ENCODE data around the gene NCOR1.
"Not testable (repeated sequence)": the region's sequence is repeated elsewhere in the genome, so short reads cannot be mapped to it uniquely, and the experiment has no call there.

The NCOR1 gene

DNA sequence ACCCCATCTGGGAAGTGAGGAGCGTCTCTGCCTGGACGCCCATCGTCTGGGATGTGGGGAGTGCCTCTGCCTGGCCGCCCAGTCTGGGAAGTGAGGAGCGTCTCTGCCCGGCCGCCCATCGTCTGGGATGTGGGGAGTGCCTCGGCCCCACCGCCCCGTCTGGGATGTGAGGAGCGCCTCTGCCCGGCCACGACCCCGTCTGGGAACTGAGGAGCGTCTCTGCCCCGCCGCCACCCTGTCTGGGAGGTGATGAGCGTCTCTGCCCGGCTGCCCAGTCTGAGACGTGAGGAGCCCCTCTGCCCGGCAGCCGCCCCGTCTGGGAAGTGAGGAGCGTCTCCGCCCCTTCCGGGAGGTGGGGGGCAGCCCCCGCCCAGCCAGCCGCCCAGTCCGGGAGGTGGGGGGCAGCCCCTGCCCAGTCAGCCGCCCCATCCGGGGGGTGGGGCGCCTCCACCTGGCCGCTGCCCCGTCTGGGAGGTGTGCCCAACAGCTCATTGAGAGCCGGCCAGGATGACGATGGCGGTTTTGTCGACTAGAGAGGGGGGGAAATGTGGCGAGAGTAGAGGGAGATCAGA is 69.9 kb downstream of the NCOR1 start:
- DNase-seq = not testable (repeated sequence)

DNA sequence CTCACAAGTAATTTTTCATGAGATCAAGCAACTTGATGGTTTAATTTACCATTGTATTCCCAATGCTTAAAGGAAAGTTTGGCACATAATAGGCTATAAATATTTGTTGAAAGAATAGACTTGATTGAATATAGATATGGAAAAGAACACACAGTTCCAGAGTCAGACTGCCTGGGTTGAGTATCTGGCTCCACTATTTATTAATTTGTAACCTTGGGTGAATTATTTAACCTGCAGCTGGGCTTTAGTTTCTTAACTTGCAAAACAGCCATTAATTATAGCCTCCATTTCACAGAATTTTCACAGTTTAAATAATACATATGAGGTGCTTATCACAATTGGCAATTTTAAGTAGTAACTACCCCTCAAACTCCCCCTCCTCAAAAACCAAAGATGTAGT is 73.6 kb downstream of the NCOR1 start:
- no peak for DNase-seq

DNA sequence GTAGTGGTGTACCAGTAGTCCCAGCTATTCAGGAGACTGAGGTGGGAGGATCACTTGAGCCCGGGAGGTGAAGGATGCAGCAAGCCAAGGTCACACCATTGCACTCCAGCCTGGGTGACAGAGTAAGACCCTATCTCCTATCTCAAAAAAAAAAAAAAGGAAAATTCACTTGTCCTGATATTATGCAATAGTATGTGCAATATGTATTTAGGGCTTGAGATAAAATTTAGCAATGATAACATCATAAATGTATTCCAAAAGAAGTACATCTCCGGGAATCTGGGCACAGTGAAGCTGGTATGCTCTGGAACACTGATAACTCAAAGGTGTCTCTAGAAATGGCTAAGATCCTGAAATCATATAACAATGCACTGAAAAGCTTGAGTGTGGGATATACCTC is 74.5 kb downstream of the NCOR1 start:
- no peak for DNase-seq

DNA sequence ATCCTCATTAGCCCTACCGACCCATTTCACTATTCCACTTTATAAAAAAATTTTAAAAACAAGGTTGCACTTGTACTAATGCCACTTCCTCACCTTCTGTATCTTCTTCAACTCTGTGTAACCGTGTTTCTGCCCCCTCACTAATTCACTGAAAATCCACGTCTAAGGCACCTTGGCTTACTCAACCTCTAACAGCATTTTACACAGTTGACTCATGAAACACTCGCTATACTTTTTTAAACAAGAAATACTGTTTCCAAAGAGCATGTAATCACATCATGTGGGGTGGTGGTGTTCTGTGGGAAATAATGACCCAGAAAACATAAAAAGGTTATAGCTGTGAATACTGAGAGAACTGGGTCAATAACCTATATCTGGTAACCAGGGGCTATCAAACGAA is 79.9 kb downstream of the NCOR1 start:
- no peak for DNase-seq

DNA sequence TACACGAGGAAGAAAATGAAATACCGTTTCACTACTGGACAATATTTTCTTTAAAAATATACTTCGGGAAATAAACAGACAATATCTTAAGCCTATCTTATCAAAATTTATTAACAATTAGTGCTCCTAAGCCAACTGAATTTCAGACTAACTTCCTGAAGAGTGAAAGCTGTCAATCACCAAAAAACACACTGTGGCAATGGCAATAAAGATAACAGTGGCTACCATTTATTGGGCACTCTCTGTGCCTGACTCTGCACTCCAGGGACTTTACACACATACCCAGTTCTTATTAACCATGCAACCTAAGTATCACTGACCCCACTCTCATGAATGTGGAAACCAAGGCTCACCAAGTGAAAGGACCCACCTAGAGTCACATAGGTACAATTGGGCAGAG is 83.7 kb downstream of the NCOR1 start:
- no peak for DNase-seq

DNA sequence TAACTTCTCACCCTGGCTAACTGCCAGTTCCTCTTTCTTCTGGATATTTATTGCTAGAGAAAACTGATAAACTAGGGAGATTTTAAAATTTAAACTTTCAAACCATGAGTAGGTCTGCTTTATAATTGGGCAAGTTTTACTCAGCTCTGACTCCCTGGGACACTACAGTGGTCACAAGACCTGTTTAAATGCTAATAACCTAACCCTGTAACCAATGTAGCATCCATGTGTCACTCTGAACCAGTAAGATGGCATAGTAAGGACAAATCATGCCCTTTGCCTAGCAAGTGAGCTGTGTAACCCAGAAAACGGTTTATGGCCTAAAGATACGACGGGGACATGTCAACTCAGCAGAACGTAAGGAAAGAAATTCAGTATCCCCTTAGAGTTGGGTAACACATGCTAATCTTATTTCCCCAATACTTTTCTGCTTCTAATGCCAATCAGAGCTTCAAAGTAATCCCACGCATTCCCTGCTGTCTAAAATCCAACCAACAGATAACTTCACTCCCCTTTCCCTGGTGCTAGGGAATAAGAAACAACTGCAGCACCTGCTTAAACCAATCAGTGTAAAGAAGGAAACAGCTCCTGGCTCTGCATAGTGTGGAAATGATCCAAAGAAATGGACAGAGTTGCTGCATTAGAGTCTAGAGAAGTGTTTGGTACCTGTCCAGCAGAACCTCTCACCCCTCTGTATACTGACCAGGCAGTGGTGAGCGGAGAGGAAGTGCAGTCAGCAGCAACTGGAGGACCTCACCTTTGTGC is 85.7 kb downstream of the NCOR1 start:
- DNase-seq = no peak

DNA sequence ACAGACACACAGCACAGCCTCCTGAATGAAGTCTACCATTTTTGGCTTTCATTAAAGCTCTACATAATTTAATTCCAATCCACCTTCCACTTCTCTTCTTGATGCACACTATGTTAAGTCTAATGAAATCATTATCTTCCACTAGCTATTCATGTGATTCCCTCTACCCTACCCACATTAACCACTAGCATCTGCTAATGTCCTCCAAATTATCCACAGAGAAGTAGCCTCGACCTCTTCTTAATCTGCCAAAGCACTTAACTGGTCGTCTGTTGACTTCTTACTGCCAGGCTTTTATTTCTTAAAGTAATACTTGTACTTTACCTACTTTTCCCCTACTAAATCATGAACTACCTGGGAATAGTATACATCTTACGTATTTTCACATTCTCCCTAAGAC is 91.8 kb downstream of the NCOR1 start:
- no peak for DNase-seq

DNA sequence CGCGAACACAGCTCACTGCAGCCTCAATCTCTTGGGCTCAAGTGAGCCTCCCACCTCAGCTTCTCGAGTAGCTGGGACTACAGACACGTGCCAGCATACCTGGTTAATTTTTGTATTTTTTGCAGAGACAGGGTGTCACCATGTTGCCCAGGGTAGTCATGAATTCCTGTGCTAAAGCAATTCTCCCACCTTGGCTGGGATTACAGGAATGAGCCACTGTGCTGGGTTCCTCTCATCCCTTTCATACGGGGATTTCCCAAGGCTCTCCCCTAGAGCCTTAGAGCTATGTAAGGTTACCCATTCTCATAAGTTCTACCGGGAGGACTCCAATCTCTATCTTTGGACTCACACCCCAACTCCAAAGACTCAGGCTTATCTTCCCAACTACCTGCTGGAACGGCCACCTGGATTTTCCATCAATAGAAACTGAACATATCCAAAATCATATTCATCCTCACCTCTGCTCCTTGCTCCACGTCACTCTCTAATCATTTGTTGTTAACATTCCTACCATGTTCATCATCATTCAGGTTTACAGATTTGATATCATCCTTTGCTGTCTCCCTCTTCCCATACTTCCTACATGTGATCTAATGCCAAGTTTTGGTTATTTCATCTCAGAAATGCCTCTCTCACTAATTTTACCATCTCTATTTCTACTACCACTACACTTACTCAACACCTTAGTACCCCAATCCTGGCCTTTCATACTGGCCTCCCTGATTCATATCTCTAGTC is 92.5 kb downstream of the NCOR1 start:
- DNase-seq = no peak

DNA sequence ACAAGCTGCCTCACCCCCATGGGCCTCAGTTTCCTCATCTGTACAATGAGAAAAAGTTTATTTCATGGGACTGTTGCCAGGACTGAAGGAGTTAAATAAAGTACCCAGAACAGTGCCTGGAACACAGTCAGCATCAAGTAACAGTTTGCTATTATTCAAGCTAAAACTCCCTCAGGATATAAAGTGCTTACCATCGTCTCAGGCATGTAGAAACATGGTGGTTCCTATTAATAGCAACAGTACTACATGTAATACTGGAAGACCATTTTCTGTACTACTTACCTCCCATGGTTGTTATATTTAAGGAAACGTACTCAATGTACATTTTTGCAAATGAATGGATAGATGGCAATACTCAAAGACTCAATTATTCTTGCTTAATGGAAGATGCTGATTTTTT is 93.4 kb downstream of the NCOR1 start:
- no peak for DNase-seq

DNA sequence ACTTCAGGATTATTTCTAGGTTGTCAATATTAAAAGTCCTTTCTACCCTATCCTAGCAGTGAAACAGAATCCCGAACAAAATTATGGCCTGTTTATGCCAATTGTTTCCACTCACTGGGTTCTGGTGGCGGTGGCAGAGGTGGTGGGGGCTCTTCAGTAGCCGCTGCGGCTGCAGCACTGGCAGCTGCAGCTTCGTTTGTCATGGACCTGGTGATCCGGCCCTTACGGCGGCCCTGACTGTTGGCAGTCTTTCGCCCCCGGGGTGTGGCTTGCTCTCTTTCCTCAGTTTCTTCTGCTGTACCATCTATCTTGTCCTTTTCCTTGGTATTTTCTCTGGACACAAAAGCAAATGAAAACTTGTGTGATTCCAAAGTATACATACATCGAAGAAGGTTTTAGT is 94.4 kb downstream of the NCOR1 start:
- no peak for DNase-seq

DNA sequence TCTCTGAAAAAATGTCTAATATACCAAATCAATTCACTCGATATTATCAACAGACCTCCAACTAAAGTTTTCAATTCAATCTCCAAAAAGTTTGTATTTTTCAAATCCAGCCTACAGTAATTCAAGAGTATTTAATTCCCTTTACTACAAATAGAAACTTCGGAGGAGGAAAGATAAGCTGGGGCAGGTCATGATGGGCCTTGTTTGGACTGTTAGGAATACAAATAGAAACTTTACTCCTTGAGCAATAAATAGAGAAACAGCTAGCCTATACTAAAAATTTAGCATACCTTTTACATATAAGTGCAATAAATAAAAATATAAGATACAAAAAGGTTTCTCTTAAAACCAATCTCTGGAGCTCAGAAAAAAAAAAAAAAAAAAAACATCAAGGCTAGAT is 98.2 kb downstream of the NCOR1 start:
- DNase-seq = no peak

DNA sequence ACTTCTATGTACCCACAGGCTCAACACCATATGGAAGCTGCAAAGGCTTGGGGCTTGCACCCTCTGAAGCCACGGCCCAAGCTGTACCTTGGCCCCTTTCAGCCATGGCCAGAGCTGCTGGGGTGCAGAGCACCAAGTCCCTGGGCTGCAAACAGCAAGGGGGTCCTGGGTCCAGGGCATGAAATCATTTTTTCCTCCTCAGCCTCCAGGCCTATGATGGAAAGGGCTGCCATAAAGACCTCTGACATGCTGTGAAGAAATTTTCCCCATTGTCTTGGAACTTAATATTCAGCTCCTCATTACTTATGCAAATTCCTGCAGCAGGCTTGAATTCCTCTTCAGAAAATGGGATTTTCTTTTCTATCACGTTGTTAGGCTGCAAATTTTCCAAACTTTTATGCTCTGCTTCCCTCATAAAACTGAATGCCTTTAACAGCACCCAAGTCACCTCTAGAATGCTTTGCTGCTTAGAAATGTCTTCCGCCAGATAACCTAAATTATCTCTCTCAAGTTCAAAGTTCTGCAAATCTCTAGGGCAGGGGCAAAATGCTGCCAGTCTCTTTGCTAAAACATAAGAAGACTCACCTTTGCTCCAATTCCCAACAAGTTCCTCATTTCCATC is 100.1 kb downstream of the NCOR1 start:
- DNase-seq = not testable (repeated sequence)

DNA sequence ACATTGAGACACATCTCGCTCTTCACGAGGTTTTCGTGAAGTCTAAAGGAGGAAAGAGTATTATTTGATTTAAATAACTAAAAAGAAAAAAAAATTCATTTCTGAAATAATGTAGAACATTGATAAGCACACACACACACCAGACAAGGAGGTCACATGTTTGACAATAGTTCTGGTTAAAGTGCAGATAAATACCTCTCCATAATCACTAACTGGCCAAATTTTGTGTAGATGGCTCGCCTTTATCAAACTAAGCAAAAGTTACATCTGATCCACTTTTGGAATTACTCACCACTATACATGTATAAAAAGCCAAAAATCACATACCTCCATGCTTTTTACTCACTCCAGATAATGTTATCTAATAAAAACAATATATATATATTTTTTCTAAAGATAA is 106.5 kb downstream of the NCOR1 start:
- DNase-seq = no peak

DNA sequence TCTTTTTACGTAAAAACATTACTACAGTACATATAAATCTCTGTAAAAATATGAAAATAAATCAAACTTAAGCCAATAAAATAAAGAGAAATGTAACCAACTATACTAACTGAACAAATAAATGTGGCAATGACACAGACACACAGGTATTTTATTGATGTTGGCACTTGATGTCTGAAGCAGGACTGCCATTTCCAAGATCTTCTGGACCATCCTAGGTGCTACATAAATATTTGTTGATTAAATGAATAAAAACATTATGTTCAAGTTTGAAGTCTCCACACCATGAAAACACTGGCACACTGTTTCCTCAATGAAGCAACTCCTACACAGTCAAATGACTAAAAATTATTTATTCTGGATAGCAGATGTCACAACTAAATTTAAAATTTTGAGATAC is 106.9 kb downstream of the NCOR1 start:
- DNase-seq = no peak

DNA sequence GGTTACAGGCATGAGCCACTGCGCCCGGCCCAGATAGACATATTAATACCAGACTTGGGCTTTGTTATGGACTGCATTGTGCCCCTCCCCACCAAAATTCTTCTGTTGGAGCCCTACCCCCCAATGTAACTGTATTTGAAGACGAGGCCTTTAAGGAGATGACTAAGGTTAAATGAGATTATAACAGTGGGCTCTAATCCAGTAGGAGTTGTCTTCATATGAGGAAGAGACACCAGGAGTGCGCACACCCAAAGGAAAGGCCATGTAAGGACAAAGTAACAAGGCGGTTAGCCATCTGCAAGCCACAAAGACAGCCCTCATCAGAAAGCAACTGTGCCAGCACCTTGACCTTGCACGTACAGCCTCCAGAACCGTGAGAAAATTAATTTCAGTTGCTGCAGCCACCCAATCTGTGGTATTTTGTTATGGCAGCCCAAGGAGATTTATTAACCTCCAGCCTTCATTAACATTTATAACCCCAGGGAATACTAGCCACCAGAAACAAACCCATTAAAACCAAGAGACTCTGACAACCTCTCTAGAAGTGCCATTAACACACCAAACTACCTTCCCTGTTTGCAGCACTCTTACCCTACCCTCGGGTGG is 108.1 kb downstream of the NCOR1 start:
- DNase-seq = no peak

DNA sequence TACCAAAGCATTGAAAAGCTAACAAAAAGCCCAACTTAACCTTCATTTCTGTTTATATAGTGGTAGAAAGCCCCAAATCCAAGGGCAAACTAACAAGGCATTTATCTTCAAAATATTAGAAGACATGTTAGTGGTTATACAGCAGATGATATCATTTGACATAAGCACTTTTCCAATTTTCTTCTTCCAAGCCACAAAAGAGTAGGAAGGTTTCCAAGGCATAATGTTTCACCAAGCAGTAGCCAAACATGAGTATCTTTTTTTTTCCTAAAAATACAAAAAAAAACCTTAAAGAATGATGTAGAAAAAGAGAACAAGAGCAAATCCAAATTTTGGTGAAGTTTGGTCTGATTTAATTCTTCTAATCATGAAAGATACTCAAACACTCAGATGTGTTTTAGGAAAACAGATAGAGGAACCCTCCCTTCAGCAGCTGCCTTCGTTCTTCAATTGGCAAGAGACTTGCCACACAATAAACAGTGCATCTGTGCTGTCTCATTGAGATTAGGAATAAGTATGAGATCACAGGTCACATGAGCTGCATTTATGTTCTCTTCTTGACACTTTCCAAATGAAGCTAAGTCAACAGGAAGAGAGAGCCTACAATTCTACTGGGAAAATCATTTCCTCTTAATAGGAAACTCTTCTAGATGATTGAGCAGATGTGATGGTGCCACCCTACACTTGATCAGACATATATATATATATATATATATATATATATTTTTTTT is 109.0 kb downstream of the NCOR1 start:
- DNase-seq = no peak

DNA sequence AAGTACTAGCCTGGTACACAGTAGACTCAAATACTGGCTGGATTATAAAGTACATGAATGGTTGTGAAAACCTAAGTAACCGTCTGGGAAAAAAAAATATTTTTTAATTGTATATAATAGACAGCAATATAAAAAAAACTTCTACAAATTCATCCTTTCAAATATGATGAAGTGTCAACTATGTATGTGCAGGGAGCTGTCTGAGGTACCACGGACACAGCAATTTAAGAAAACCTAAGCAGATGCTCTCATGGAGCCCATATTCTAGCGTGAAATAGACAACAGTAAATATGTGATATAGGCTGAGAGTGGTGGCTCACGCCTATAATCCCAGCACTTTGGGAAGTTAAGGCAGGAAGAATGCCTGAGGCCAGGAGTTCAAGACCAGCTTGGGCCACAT is 111.1 kb downstream of the NCOR1 start:
- DNase-seq = no peak

DNA sequence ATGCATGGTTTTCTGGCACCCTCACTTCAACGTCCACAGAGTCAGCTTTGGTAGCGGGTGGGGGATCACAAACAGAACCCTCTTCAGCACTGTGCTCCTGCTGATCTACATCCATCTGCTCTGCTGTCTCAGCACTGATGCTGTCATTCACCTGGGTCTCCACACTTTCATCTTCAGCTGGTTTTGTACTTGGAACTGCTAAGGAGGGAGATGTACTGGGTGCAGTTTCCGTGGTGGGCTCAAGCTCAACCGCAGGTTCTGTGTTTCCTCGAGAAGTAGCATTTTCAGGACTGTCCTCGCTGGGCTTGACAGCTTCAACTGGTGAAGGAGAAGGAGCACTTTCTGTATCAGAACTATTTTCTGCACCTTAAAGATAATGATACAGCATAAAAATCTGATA is 113.9 kb downstream of the NCOR1 start:
- DNase-seq = no peak

DNA sequence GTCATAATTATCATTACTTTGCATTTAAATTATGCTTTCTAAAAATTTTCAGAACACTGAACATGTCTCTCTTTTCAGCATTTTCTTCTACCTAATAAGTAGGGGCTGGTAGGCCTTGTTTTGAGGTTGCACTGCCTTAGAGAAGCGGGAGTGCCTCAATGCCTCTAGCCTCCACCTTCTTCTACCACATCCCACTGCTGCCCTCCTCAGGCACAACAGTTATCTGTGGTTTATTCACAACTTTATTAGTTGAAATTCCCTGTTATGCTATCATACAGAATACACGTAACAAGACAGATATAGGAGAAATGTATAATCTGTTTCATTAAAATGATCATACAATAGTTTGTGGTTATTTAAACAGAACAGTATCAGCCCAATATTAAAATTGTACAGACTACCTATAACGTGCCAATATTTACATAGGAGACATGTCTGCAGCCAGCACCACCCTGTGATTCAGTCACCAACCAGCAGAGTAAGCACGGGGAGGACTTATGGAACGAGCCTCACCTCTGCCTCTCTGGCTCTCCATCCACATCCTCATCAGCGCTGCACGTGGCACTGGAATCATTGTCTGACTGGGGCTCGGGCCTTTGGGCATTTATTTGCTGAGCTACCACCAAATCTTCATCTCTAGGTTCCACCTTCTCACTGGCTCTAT is 114.5 kb downstream of the NCOR1 start:
- no peak for DNase-seq

DNA sequence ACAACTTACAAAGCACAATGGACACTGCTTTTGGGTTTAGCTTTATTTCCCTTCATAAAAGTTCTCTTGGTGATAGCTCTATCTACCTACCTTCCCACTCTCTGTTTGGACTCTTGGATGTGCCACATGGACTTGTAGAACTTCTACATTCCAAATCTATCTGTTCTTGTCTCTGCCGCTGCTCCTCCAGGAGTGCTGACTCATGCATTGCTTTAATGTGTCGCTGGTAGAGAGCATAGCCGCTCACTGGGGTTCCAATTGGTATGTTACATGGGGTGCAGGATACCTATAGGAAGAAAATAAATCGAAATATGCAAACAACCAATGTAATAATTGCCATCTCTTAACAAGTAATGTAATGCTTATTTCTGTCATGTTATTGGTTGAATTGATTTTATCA is 123.6 kb downstream of the NCOR1 start:
- no peak for DNase-seq

DNA sequence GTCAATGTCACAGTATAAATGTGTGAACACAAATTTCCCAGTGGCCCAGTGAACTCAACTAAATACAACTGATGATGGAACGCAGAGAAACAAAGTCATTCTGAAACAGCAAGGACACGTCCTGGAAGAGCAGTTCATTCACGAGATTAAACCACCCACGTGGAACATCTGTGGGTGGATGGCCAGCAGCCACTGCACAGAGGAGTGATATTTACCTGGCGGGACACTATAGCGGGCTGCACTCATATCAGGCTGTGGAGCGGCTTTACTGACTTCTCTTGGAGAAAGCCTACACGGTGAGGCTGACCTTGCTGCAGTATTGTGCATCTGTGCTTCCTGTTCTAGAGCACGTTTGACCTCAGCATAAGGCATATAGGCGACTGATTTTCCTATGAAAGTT is 128.4 kb downstream of the NCOR1 start:
- DNase-seq = no peak

DNA sequence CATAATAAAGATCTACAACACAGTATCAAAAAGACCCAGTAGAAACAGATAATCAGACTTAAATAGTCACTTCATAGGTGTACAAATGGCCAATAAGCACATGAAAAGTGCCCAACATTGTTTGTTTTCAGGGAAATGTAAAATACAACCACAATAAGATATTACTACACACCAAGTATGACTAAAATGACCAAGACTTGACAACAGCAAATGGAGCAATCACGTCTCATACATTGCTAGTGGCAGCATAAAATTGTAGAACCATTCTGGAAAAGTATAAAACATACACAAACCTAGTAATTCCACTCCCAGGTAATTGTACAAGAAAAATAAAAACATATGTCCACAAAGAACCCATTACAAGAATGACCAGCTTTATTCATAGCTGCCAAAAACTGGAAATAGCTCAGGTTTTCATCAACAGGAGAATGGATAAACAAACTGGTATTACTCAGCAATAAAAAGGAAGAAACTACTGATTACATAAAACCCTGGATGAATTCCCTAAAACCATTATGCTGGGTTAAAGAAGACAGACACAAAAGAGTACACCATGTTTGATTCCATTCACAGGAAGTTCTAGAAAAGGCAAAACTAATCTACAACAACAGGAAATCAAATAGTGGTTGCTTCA is 130.2 kb downstream of the NCOR1 start:
- no peak for DNase-seq

All from kidney glomerular epithelial cell (primary cell).